HepG2 (cell line): ENCODE results near the gene LOXL3. TPM values are rescaled to one million over a fixed set of nuclear protein-coding genes. Genes with fewer than 3 reads are reported as not detected.
A peak's percentile ranks its signal among the peaks of the same experiment; 100 is the strongest.

Experiments
- ATAC-seq: fragments of 200-7000 bp; cut with Tn5 transposase; 3 replicates; pipeline ENCODE4 v1.9.1; 2020; ENCODE audit warnings: mild to moderate bottlenecking, moderate library complexity
- BruUV-seq: library from RNA; stranded (reverse); fragments of 400-500 nt; replicated peaks from 2 replicates; lab custom pipeline; 2021; lab: Mats Ljungman, UMichigan
- CTCF ChIA-PET: fragments of 300-600 bp; formaldehyde crosslinking; extraction: SDS; loops from one replicate; lab custom pipeline; 2021; ENCODE audit warnings: low total read pairs, inconsistent platforms, low intra/inter-chr PET ratio; lab: Yijun Ruan, JAX
- POLR2A ChIA-PET: fragments of 350-600 bp; sonication (Branson Sonifier 250); formaldehyde crosslinking; loops from one replicate; lab custom pipeline; 2020; ENCODE audit warnings: antibody characterized with exemption, inconsistent platforms; lab: Yijun Ruan, JAX
- DNase-seq: peaks from one replicate; pipeline ENCODE4 v3.0.0-alpha.2; 2015; ENCODE audit warnings: low spot score
- FAIRE-seq: peaks from 3 replicates; lab custom pipeline; 2011; peaks lifted over from hg19 to GRCh38; lab: Jason Lieb, UNC
- H2AFZ ChIP-seq: one replicate; pipeline ENCODE4 v1.6.1; 2011; ENCODE audit warnings: low read length, inconsistent platforms
- H3K27ac ChIP-seq: fragments of 300-600 bp; 3 replicates; pipeline ENCODE4 v1.8.0; 2011; ENCODE audit warnings: mixed run types, mild to moderate bottlenecking, mixed read lengths, low read length, inconsistent platforms; ENCODE audit not compliant: insufficient read depth; ENCODE audit errors: extremely low read length
- H3K27me3 ChIP-seq, 2 experiments: fragments of 200-600 bp in 1 of 2; 2 replicates in 1 of 2; 3 replicates in 1 of 2; pipeline versions ENCODE4 v1.6.0 to v1.8.0; 2011; ENCODE audit warnings: low read length in 2 of 2, mild to moderate bottlenecking in 2 of 2, moderate library complexity in 2 of 2, inconsistent platforms in 1 of 2; ENCODE audit not compliant: insufficient read depth in 2 of 2, control insufficient read depth in 1 of 2
- H3K36me3 ChIP-seq, 2 experiments: fragments of 200-600 bp in 1 of 2; replicated peaks in 1 of 2; 2 replicates in 1 of 2; 3 replicates in 1 of 2; pipeline versions ENCODE4 v1.5.1 to v1.8.0; 2011; ENCODE audit warnings: low read length in 2 of 2, inconsistent platforms in 1 of 2; ENCODE audit not compliant: insufficient read depth in 2 of 2, control insufficient read depth in 1 of 2
- H3K4me1 ChIP-seq: 2 replicates; pipeline ENCODE4 v1.5.1; 2012; ENCODE audit warnings: low read length, inconsistent platforms; ENCODE audit not compliant: insufficient read depth
- H3K4me2 ChIP-seq: 2 replicates; pipeline ENCODE4 v1.6.0; 2011; ENCODE audit warnings: low read depth, low read length, inconsistent platforms
- H3K4me3 ChIP-seq, 3 experiments: fragments of 200-600 bp in 1 of 3; sonication (generic), shearing (Covaris generic) in 1 of 3; replicated peaks in 1 of 3; 2 replicates each; pipeline ENCODE4 v1.5.1; 2011 to 2016; ENCODE audit warnings: low read length in 3 of 3, inconsistent platforms in 2 of 3, low read depth in 2 of 3, mild to moderate bottlenecking in 2 of 3, control low read depth in 1 of 3, mixed read lengths in 1 of 3; ENCODE audit not compliant: insufficient read depth in 1 of 3
- H3K79me2 ChIP-seq: one replicate; pipeline ENCODE4 v1.6.1; 2011; ENCODE audit warnings: low read length, inconsistent platforms; ENCODE audit not compliant: insufficient read depth
- H3K9ac ChIP-seq: 2 replicates; pipeline ENCODE4 v1.6.0; 2011; ENCODE audit warnings: mild to moderate bottlenecking, low read depth, low read length, inconsistent platforms; ENCODE audit not compliant: insufficient read depth
- H3K9me3 ChIP-seq: 2 replicates; pipeline ENCODE4 v1.5.1; 2012; ENCODE audit warnings: mild to moderate bottlenecking, low read length
- H4K20me1 ChIP-seq: 2 replicates; pipeline ENCODE4 v1.6.0; 2011; ENCODE audit warnings: inconsistent platforms, mild to moderate bottlenecking, low read length, moderate library complexity; ENCODE audit not compliant: insufficient read depth
- ADNP ChIP-seq: sonication (generic); formaldehyde crosslinking; IDR thresholded peaks from 2 replicates; pipeline ENCODE4 v1.4.0; 2020; ENCODE audit warnings: missing genetic modification reagents
- HOXA7 ChIP-seq: sonication (generic); formaldehyde crosslinking; IDR thresholded peaks from 2 replicates; pipeline ENCODE4 v1.8.1; 2022; ENCODE audit warnings: mild to moderate bottlenecking, missing genetic modification reagents, moderate library complexity
- MAFG ChIP-seq: sonication (generic); formaldehyde crosslinking; IDR thresholded peaks from 2 replicates; pipeline ENCODE4 v1.5.1; 2020; ENCODE audit warnings: mild to moderate bottlenecking, missing genetic modification reagents
- MEIS1 ChIP-seq: sonication (generic); formaldehyde crosslinking; IDR thresholded peaks from 2 replicates; pipeline ENCODE4 v1.9.0; 2021; ENCODE audit warnings: mild to moderate bottlenecking, missing genetic modification reagents, moderate library complexity, borderline replicate concordance
- POGK ChIP-seq: sonication (generic); formaldehyde crosslinking; conservative IDR thresholded peaks from 2 replicates; pipeline ENCODE4 v1.8.0; 2022; ENCODE audit warnings: mild to moderate bottlenecking, moderate library complexity, missing genetic modification reagents
- PRDM4 ChIP-seq: sonication (generic); formaldehyde crosslinking; IDR thresholded peaks from 2 replicates; pipeline ENCODE4 v1.9.0; 2021; ENCODE audit warnings: missing genetic modification reagents, borderline replicate concordance
- SMC3 ChIP-seq: IDR thresholded peaks from 2 replicates; pipeline ENCODE4 v1.6.1; 2011; ENCODE audit warnings: low read length, improper control_type of control experiment
- SOX6 ChIP-seq, 2 experiments: fragments of 450-650 bp in 1 of 2; sonication (generic) in 1 of 2; formaldehyde crosslinking in 1 of 2; IDR thresholded peaks; 2 replicates each; pipeline versions ENCODE4 v1.4.0 to v1.6.1; 2017 to 2020; ENCODE audit warnings: antibody characterized with exemption in 1 of 2, mild to moderate bottlenecking in 1 of 2, missing genetic modification reagents in 1 of 2
- STAG1 ChIP-seq: sonication (generic); formaldehyde crosslinking; IDR thresholded peaks from 2 replicates; pipeline ENCODE4 v1.4.0; 2020; ENCODE audit warnings: missing genetic modification reagents
- TGIF2 ChIP-seq: IDR thresholded peaks from 2 replicates; pipeline ENCODE4 v1.6.1; 2016; ENCODE audit warnings: control low read depth, missing compliant biosample characterization
- ZBTB33 ChIP-seq: sonication (generic); formaldehyde crosslinking; IDR thresholded peaks from 2 replicates; pipeline ENCODE4 v1.4.0; 2020; ENCODE audit warnings: missing genetic modification reagents
- ZNF792 ChIP-seq: IDR thresholded peaks from 2 replicates; pipeline ENCODE4 v1.6.1; 2016
- ZZZ3 ChIP-seq: sonication (generic); formaldehyde crosslinking; IDR thresholded peaks from 2 replicates; pipeline ENCODE4 v1.4.0; 2020; ENCODE audit warnings: missing genetic modification reagents, mild to moderate bottlenecking, borderline replicate concordance
- WGBS: methylation state at CpG from one replicate; pipeline ENCODE4 v1.1.6; 2017; ENCODE audit warnings: low lambda C conversion rate; 5-methylcytosine and 5-hydroxymethylcytosine counted together
- in situ Hi-C: cut with HindIII; loops from 2 replicates; pipeline ENCODE4 v1.10.0; 2017; ENCODE audit warnings: low pct_unique_long_range_greater_than_20kb; ENCODE audit not compliant: extremely low pct_ligation_motif_present
- intact Hi-C: fragments of 100-400 bp; cut with micrococcal nuclease; formaldehyde crosslinking; loops from one replicate; pipeline ENCODE4 v1.10.0; 2022; ENCODE audit not compliant: unreplicated experiment
- polyA plus RNA-seq, 8 experiments: library from polyadenylated mRNA; depleted of rRNA in 3 of 8; stranded (reverse) in 7 of 8; unstranded in 1 of 8; fragments of >200 nt; fragmentation: Illumina TruSeq in 4 of 8; extraction: Trizol in 4 of 8; gene quantifications; 2 replicates each; pipeline versions ENCODE4 v1.2.1 to v1.2.3, GENCODE V29; 2011 to 2016; ENCODE audit warnings: low read depth in 4 of 8, missing spikeins in 1 of 8, mixed read lengths in 1 of 8; ENCODE audit not compliant: insufficient read depth in 1 of 8
- total RNA-seq, 5 experiments: library from RNA; depleted of rRNA; stranded (reverse); fragments of >200 nt; fragmentation: Illumina TruSeq; extraction: Trizol; gene quantifications; 2 replicates each; pipeline ENCODE4 v1.2.3, GENCODE V29; 2016; ENCODE audit warnings: low read depth in 1 of 5
- TF ChIP-seq, protein P1 (sequence below): IDR thresholded peaks from 2 replicates; pipeline ENCODE4 v1.6.1; 2012; ENCODE audit warnings: low read depth, low read length, improper control_type of control experiment

LOXL3 gene
- total and polyA plus RNA-seq, 2 of the 13 experiments (the other 11 are each of a cell fraction or from before 2014, with no cell fraction given): 0.55 to 6.5 TPM

DNA sequence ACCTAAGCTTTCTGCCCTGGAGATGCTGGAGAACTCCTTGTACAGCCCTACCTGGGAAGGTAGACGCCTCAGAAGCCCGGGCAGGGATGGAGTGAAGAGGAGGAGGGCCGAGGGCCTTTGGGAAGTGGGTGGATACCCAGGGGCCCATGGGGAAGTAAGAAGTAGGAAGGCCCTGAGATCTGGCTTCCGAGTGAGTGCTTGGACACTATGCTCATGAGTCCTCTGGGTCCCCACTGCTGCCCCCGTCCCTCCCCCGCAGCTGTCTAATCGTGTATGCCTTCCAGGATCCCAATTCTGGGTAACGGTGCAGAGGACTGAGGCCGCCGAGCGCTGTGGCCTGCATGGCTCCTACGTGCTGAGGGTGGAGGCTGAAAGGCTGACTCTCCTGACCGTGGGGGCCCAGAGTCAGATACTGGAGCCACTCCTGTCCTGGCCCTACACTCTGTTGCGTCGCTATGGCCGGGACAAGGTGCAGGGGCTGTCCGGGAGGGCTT lies 1.9 kb upstream of the LOXL3 start (continued):
- no peak for TF ChIP-seq POGK (CRISPR knock-in tag)
- TF ChIP-seq, protein P1, sequence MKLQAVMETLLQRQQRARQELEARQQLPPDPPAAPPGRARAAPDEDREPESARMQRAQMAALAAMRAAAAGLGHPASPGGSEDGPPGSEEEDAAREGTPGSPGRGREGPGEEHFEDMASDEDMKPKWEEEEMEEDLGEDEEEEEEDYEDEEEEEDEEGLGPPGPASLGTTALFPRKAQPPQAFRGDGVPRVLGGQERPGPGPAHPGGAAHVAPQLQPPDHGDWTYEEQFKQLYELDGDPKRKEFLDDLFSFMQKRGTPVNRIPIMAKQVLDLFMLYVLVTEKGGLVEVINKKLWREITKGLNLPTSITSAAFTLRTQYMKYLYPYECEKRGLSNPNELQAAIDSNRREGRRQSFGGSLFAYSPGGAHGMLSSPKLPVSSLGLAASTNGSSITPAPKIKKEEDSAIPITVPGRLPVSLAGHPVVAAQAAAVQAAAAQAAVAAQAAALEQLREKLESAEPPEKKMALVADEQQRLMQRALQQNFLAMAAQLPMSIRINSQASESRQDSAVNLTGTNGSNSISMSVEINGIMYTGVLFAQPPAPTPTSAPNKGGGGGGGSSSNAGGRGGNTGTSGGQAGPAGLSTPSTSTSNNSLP: no peak
- TF ChIP-seq HOXA7 (CRISPR knock-in tag): no peak
- TF ChIP-seq SMC3: no peak
- TF ChIP-seq, all 625 proteins: peak for 0

- Histone ChIP-seq H3K4me3 (peak overlapping the region in 1 of 3 experiments; percentile 69; a peak in 1 of 6 replicates), H4K20me1 (no peaks in the 10 kb centered on the region), H2AFZ (no peak overlapping the region), H3K4me1 (peaks cover 61% of the 10 kb centered on the region), H3K36me3 (no peaks in the 10 kb centered on the region), H3K79me2 (no peaks in the 10 kb centered on the region), H3K27ac (no peak overlapping the region), H3K27me3 (peaks cover 6 to 26% of the 10 kb centered on the region in 2 experiments; a peak in 2 of 5 replicates), H3K4me2 (peak overlapping the region; percentile 92; the same call in 1 of the 2 replicates), H3K9me3 (no peaks in the 10 kb centered on the region), H3K9ac (no peak overlapping the region)
- ChIA-PET POLR2A (no interaction called here), CTCF (no interaction called here)
- FAIRE-seq (no peak), ATAC-seq (no peak), DNase-seq (no peak)
- intact Hi-C loops (no loop called here), in situ Hi-C loops (no loop called here)
- WGBS: 81% methylated on average over 54 of the region's 58 CpGs
- BruUV-seq: no TSS peak
- no peak for TF ChIP-seq ADNP (CRISPR knock-in tag)
- TF ChIP-seq ZNF792 (CRISPR knock-in tag): no peak
- no peak for TF ChIP-seq SOX6 (IDR thresholded peaks at IDR 0.05)
- TF ChIP-seq SOX6 (CRISPR knock-in tag; IDR thresholded peaks at IDR 0.05): no peak
- TF ChIP-seq TGIF2 (CRISPR knock-in tag): no peak
- TF ChIP-seq MEIS1 (CRISPR knock-in tag): no peak
- TF ChIP-seq PRDM4: no peak
- no peak for TF ChIP-seq ZZZ3 (CRISPR knock-in tag)
- no peak for TF ChIP-seq STAG1 (CRISPR knock-in tag)
- peak; percentile 59 for TF ChIP-seq ZBTB33
- TF ChIP-seq MAFG (CRISPR knock-in tag): no peak; the same call in 1 of the 2 replicates
These were observed 1.2 kb upstream of the LOXL3 start for GRCh38 chr2:74554820-74555531.
